Activated T-cell treated with anti-CD3 and anti-CD28 coated beads for 48 hours (primary cell): ENCODE data around the gene OCA2.
"Not testable (repeated sequence)": the region's sequence is repeated elsewhere in the genome, so short reads cannot be mapped to it uniquely, and the experiment has no call there.

ENCODE experiments used
- DNase-seq: peaks from one replicate; pipeline ENCODE4 v3.0.0-alpha.2; 2020; ENCODE audit warnings: low read depth

Gene OCA2

GRCh38 chr15:28002136-28002861, 96.8 kb downstream of the OCA2 start:
- DNase-seq, result no peak

- no peak for DNase-seq
Observed at GRCh38 chr15:28001641-28002040, 97.5 kb downstream of the OCA2 start.

GRCh38 chr15:27993996-27994780, 104.9 kb downstream of the OCA2 start:
- no peak for DNase-seq

- no peak for DNase-seq
Observed at GRCh38 chr15:27993544-27993943, 105.6 kb downstream of the OCA2 start.

- DNase-seq, result no peak
Observed at GRCh38 chr15:27990521-27991515, 108.3 kb downstream of the OCA2 start.

GRCh38 chr15:27989838-27990237, 109.3 kb downstream of the OCA2 start:
- no peak for DNase-seq

- no peak for DNase-seq
Observed at GRCh38 chr15:27989427-27989826, 109.7 kb downstream of the OCA2 start.

GRCh38 chr15:27985099-27985498, 114.0 kb downstream of the OCA2 start:
- DNase-seq, result no peak

- DNase-seq, result no peak
Observed at GRCh38 chr15:27983496-27983895, 115.6 kb downstream of the OCA2 start.

GRCh38 chr15:27977696-27978095, 121.4 kb downstream of the OCA2 start:
- DNase-seq, result no peak

- no peak for DNase-seq
Observed at GRCh38 chr15:27973886-27974285, 125.2 kb downstream of the OCA2 start.

- DNase-seq, result no peak
Observed at GRCh38 chr15:27970661-27971392, 128.3 kb downstream of the OCA2 start.

GRCh38 chr15:27967541-27967940, 131.6 kb downstream of the OCA2 start:
- DNase-seq, result no peak

- no peak for DNase-seq
Observed at GRCh38 chr15:27965546-27965945, 133.6 kb downstream of the OCA2 start.

- DNase-seq, result no peak
Observed at GRCh38 chr15:27961801-27962200, 137.3 kb downstream of the OCA2 start.

GRCh38 chr15:27958911-27959578, 140.1 kb downstream of the OCA2 start:
- DNase-seq, result no peak

GRCh38 chr15:27956285-27956684, 142.8 kb downstream of the OCA2 start:
- no peak for DNase-seq

GRCh38 chr15:27955087-27955486, 144.0 kb downstream of the OCA2 start:
- no peak for DNase-seq

- DNase-seq, result not testable (repeated sequence)
Observed at GRCh38 chr15:27952593-27952992, 146.5 kb downstream of the OCA2 start.

GRCh38 chr15:27951191-27951890, 147.8 kb downstream of the OCA2 start:
- no peak for DNase-seq
